Dendritic cell treated with granulocyte-macrophage colony-stimulating factor and Interleukin-4, amounts not matched to agents 40 ng/mL and 50 ng/mL, for 4 days (primary cell): ENCODE measurements around the gene PALM.

ENCODE experiments used
- H3K27ac Mint-ChIP-seq: one replicate; pipeline ENCODE4 v1.8.0; 2022; ENCODE audit warnings: mild to moderate bottlenecking, mixed read lengths
- H3K27me3 Mint-ChIP-seq: one replicate; pipeline ENCODE4 v1.8.0; 2022; ENCODE audit warnings: mild to moderate bottlenecking, mixed read lengths
- H3K36me3 Mint-ChIP-seq: one replicate; pipeline ENCODE4 v1.8.0; 2022; ENCODE audit warnings: low read depth, mixed read lengths
- H3K4me1 Mint-ChIP-seq: one replicate; pipeline ENCODE4 v1.8.0; 2022; ENCODE audit warnings: low read depth, mixed read lengths
- H3K4me3 Mint-ChIP-seq: one replicate; pipeline ENCODE4 v1.8.0; 2022; ENCODE audit warnings: mild to moderate bottlenecking, moderate library complexity, mixed read lengths
- H3K9me3 Mint-ChIP-seq: one replicate; pipeline ENCODE4 v1.8.0; 2022; ENCODE audit warnings: mixed read lengths
- intact Hi-C: fragments of 100-400 bp; cut with micrococcal nuclease; formaldehyde crosslinking; loops from one replicate; pipeline ENCODE4 v1.15.0; 2022

PALM gene

DNA sequence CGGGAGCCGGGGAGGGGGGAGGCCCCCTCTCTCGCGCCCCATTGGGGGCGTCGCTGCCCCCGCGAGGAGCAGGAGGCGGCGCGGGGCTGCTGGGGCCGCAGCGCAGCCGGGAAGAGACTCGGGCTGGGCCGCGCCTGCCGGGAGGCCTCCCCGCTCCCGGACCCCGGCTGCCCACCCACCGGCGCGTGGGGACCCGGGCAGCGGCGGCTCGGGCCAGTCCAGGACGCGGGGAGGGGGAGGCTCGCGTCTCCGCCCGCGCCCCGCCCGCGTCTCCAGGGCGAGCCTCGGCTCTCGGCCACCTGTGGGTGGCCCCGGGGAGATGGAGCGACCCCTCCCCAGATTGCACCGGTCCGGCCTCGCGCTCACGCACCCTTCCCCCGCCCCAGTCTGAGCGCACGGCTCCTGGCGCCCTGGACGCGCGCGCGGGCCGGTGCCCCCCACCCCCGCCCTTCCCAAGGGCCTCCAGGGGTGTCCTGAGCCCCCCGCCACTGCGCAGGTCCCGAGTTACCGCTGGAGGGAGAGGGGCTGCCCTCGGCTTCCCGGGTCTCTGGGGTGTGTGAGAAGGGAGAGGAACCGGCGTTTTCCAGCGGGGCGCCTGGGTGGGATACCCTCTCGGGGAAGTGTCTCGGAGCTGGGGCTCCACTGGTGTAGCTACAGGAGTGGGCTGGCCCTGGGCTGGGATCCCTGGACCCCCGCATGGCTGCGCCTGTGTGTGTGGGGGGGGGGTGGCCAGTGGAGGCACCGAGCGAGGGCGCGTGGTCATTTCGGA, 645 bp downstream of the PALM start:
- intact Hi-C loops = no loop called here
- Mint-ChIP-seq H3K4me1 (peaks cover 6% of the 10 kb centered on the region), H3K27ac (no peak overlapping the region), H3K4me3 (peak overlapping the region; percentile 39), H3K36me3 (no peaks in the 10 kb centered on the region), H3K9me3 (no peaks in the 10 kb centered on the region), H3K27me3 (peaks cover 58% of the 10 kb centered on the region)

DNA sequence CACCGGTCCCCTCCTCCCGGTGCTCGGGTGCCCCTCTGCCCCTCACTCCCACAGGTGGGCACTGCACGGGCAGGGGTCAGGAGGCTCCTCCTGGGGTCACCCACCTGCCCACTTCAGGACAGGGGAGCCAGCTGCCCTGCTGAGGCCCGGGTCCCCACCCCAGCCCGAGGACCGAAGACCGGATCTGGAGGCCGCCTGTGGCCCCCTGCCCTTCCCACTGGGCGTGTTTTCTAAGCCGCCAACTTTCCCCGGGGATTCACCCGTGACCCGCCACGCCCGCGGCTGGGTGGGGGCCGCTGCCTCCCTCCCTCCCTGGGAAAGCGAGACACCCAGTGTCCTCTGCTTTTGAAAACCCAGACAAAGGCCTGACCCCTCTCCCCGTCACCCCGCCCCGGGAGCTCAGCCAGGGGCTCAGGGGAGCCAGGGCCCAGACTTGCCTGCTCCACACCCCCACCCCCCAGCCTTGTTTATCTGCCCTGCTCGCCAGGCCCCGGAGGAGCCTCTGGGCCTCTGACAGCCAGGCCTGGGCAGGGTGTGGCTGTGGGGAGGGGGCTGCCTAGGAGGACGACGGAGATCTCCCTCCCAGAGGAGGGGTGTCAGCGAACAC, 1.3 kb downstream of the PALM start:
- peaks cover 5% of the 10 kb centered on the region for H3K4me1 Mint-ChIP-seq
- H3K36me3 Mint-ChIP-seq = no peaks in the 10 kb centered on the region
- peaks cover 58% of the 10 kb centered on the region for H3K27me3 Mint-ChIP-seq
- H3K4me3 Mint-ChIP-seq = no peak overlapping the region
- peaks cover 1% of the 10 kb centered on the region for H3K9me3 Mint-ChIP-seq
- no peak overlapping the region for H3K27ac Mint-ChIP-seq
- intact Hi-C loops = no loop called here

DNA sequence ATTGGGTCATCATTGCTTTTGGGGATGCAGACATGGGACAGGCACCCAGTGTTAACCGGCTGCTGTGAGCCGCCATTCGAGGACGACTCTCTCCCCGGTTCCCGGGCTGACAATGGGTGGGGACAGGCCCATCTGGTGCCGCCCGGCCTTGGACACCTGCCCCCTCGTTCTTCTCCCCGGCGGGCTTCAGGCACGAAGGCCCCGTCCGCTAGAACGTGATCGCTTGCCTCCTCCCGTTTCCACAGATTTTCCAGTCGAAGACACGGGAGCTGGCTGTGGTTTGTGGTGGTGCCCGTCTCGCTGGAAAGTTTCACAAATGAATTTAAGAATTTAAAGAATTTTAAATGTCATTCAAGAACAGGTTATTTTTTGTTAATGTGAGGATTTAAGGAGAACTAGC, 2.0 kb downstream of the PALM start:
- Mint-ChIP-seq H3K36me3 (peaks cover 6% of the 10 kb centered on the region), H3K27ac (no peak overlapping the region), H3K4me1 (peaks cover 5% of the 10 kb centered on the region), H3K27me3 (peaks cover 60% of the 10 kb centered on the region), H3K4me3 (no peak overlapping the region), H3K9me3 (peaks cover 8% of the 10 kb centered on the region)
- intact Hi-C loops = no loop called here

DNA sequence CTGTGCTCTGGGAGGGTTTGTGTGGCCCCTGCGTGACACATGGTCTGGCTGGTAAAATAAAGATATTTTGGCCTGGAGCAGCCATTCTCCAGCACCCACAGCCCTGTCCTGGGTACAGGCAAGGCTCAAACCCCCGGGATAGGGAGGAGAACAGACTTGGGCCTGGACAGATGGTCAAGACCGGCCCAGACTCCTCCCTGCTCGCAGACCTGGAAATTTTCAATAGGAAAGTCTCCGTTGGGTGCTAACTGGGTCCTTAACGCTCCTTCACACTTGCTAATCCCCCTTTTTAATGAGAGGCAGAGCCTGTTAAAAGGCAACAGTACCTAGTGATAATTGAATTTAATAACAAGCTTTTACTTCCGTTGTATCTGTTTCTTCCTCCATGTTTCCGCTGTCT, 2.5 kb downstream of the PALM start:
- Mint-ChIP-seq H3K4me3 (no peak overlapping the region), H3K27ac (no peak overlapping the region), H3K4me1 (peaks cover 5% of the 10 kb centered on the region), H3K9me3 (peaks cover 10% of the 10 kb centered on the region), H3K27me3 (peaks cover 60% of the 10 kb centered on the region), H3K36me3 (peaks cover 6% of the 10 kb centered on the region)
- intact Hi-C loops = no loop called here

DNA sequence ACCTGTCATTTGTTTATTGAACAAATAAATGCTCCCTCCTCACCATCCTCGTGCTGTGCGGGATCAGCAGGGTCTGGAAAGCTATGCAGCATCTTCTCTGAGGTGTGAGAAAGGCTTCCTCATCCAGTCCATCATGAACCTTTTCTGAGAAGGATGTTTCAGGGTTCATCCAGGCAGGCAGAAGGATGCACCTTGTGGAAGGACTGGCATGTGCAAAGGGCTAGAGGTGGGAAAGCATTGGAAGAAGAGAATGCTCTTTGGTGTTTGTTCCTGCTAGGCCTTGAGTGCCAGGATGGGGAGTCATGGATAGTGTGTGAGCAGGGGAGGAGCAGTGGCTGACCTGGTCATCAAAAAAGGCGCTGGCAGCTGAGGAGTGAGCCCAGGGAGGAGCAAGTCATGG, 6.6 kb downstream of the PALM start:
- peaks cover 6% of the 10 kb centered on the region for H3K36me3 Mint-ChIP-seq
- peaks cover 4% of the 10 kb centered on the region for H3K4me1 Mint-ChIP-seq
- H3K27ac Mint-ChIP-seq = no peak overlapping the region
- peaks cover 56% of the 10 kb centered on the region for H3K27me3 Mint-ChIP-seq
- peaks cover 10% of the 10 kb centered on the region for H3K9me3 Mint-ChIP-seq
- intact Hi-C loops = no loop called here
- no peak overlapping the region for H3K4me3 Mint-ChIP-seq

DNA sequence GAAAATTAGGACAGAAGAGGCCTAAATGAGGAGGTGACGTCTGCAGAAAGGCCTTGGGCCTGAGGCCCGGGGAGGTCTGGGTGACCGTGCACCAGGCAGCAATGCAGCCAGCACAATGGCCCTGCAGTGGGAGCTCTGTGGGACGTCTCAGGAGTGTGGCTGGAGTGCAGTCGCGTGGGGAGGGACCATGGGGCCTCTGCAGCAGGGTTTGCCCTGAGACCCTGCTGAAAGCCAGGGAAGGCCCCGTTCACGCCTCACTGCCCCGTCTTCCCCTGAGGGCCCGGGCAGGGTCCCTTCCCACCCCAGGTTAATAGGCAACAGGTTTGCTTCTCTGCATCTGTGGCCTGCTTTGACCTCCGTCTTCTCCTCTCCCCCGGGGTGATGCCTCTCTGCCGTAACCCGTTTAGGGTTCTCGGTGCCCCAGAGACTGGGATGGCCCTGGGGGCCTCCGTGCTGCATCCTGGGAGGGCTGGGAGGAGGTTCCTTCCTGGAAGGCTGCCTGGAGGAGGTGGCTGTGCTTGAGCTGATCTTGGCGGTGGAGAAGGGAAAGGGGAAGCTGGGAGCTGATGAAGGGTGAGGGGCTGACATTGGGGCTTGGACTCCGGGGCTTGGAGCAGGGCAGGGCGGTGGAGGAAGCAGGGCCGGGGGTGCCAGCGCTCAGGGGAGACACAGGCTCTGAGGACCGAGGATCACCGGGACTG, 9.7 kb downstream of the PALM start:
- Mint-ChIP-seq H3K36me3 (peaks cover 6% of the 10 kb centered on the region), H3K4me1 (peaks cover 14% of the 10 kb centered on the region), H3K4me3 (peak overlapping the region; percentile 10), H3K27ac (no peak overlapping the region), H3K9me3 (peaks cover 10% of the 10 kb centered on the region), H3K27me3 (peaks cover 51% of the 10 kb centered on the region)
- intact Hi-C loops = no loop called here

DNA sequence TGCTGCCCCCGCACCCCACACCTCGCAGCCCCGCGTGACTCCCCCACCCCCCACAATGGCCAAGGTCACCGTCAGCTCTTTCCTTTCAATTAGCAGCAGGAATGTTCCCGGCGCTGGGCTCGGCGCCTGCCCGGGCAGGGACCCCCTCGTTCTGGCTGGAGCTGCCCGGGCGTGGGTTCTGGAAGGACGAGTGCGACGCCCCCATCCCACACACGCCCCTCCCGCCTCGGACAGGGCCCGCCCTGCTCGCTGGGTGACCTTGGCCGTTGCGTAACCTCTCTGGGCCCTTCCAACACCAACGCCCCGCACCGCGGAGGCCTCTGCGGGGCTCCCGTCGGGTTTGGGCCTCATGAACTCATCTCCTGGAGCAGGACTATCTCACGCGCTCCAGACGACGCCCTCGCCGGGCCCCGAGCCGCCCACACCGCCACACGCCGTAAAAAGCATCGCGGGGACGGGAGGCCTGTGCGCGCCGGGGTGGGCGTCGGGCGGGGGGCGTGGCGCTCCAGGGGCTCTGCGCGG, 10.3 kb downstream of the PALM start:
- peaks cover 52% of the 10 kb centered on the region for H3K27me3 Mint-ChIP-seq
- peaks cover 6% of the 10 kb centered on the region for H3K36me3 Mint-ChIP-seq
- H3K4me1 Mint-ChIP-seq = peaks cover 14% of the 10 kb centered on the region
- peaks cover 10% of the 10 kb centered on the region for H3K9me3 Mint-ChIP-seq
- intact Hi-C loops = no loop called here
- no peak overlapping the region for H3K27ac Mint-ChIP-seq
- H3K4me3 Mint-ChIP-seq = no peak overlapping the region

DNA sequence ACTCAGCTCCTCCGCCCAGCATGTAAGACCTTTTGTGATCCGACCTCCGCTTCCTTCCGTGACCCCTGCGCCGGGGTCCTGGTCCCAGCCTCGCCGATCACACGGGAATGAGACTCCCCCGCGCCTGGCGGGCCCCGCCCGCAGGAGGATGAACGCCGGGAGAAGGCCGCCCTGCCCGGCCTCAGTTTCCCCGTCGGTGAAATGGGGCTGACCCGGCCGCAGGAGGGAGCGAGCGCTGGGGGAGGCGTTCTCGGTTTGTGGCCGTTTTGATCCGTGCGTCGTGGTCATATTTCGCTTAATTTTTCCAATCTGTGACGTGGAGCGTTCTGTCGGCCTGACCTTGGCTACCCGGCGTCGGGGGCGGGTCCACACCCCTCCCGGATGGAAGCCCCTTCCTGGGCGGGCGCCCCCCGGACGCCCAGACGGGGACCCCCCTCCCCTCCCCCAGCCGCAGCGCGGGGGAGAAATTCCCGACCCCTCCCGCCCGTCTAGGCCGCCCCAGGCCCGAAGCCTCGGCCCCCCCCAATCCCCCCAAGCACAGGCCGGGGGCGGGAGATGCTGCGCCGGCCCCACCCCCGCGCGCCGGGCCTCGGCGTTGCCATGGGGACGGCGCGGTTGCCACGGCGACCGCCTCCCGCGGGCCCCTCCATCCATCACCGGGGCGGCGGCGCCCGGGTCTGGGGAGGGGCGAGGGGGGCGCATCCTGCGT, 11.1 kb downstream of the PALM start:
- H3K9me3 Mint-ChIP-seq = peaks cover 10% of the 10 kb centered on the region
- intact Hi-C loops = no loop called here
- no peak overlapping the region for H3K27ac Mint-ChIP-seq
- H3K36me3 Mint-ChIP-seq = peaks cover 6% of the 10 kb centered on the region
- no peak overlapping the region for H3K4me3 Mint-ChIP-seq
- peaks cover 14% of the 10 kb centered on the region for H3K4me1 Mint-ChIP-seq
- peaks cover 53% of the 10 kb centered on the region for H3K27me3 Mint-ChIP-seq

DNA sequence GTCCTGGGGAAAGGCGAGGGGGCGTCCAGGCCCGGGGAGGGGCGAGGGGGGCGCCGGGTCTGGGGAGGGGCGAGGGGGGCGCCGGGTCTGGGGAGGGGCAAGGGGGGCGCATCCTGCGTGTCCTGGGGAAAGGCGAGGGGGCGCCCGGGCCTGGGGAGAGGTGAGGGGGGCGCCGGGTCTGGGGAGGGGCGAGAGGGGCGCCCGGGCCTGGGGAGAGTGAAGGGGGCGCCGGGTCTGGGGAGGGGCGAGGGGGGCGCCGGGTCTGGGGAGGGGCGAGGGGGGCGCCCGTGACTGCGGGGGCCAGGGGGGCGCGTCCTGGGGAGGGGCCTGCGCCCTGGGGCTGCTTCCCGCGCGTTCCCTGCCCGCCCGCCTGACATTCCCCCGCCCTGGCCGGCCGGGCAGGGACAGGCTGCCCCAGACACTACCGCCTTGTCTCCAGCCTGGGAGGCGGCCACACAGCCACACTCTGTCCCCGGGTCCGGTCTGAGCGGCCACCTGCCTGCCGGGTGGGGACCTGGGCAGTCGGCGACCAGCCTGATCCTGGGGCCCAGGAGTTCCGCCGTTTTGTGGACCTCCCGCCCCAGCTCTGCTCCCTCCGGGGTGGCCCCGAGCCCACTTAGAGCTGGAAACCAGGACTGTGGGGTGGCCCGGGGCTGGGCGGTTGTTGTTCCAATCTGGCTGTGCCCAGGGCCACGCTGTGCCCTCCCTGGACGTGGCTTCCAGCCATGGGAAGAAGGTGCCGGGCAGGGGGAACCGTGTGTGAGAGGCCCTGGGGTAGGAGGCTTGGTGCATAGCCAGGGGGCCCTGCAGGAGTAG, 11.8 kb downstream of the PALM start:
- Mint-ChIP-seq H3K9me3 (peaks cover 4% of the 10 kb centered on the region), H3K27me3 (peaks cover 50% of the 10 kb centered on the region), H3K4me1 (peaks cover 14% of the 10 kb centered on the region), H3K27ac (no peak overlapping the region), H3K36me3 (peaks cover 1% of the 10 kb centered on the region), H3K4me3 (no peak overlapping the region)
- intact Hi-C loops = no loop called here

DNA sequence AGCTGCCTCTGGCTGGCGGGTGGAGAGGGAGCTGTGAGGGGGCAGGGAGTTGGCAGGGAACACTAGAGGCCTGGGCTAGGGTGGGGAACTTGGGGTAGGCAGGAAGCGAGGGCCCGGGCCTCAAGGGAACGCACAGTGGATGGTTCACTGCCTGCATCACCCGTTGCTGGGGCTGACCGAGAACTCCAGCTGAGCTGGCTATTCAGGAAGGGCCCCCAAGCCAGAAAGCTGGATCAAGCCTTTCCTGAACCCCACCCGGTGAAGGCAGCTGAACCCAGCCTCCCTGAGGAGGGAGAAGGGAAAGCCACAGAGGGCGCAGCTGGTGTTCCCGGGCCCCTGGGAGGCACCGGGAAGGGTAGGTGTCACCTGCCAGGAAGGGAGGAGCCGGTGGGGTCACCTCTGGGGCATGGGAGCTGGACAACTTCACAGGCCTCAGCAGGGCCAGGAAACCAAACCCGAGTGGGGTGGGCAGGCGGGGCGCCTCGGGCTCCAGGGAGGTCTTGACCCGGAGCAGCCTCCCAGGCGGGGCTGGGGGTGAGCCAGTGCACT, 13.9 kb downstream of the PALM start:
- Mint-ChIP-seq H3K4me1 (peaks cover 15% of the 10 kb centered on the region), H3K27me3 (peaks cover 60% of the 10 kb centered on the region), H3K36me3 (no peaks in the 10 kb centered on the region), H3K27ac (no peak overlapping the region), H3K9me3 (no peaks in the 10 kb centered on the region), H3K4me3 (no peak overlapping the region)
- intact Hi-C loops = no loop called here

DNA sequence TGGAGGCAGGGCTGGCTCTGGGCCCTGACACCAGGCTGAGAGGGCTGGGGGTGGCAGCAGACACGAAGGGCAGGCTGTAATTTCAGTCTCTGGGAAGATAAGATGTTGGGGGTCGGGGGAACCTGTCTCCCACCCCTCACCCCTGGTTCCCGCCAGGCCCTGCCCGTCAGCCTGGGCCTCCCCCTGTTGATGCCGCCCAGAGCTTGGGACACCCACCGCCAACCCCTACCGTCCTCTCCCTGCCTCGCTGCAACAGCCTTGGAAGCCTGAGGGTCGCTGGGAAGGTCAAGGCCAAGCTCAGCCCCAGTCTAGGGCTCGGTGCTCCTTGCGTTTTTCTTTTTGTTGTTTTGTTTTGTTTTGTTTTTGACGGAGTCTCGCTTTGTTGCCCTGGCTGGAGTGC, 14.5 kb downstream of the PALM start:
- intact Hi-C loops = no loop called here
- H3K36me3 Mint-ChIP-seq = no peaks in the 10 kb centered on the region
- no peak overlapping the region for H3K27ac Mint-ChIP-seq
- H3K4me1 Mint-ChIP-seq = peaks cover 20% of the 10 kb centered on the region
- no peak overlapping the region for H3K4me3 Mint-ChIP-seq
- H3K9me3 Mint-ChIP-seq = no peaks in the 10 kb centered on the region
- H3K27me3 Mint-ChIP-seq = peaks cover 61% of the 10 kb centered on the region

DNA sequence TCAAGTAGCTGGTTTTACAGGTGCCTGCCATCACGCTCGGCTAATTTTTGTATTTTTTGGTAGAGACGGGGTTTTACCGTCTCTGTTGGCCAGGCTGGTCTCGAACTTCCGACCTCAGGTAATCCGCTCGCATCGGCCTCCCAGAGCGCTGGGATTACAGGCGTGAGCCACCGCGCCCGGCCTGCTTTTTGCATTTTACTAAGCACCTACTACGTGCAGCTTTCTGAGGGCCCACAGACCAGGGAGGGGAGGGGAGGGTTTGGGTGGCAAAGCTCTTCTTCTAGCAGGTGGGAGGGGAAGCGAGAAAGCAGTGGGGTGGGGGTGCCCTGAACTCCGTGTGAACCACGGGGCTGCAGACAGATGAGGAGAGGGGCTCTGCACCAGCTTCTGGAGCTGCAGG, 15.0 kb downstream of the PALM start:
- Mint-ChIP-seq H3K27ac (no peak overlapping the region), H3K4me3 (no peak overlapping the region), H3K36me3 (no peaks in the 10 kb centered on the region), H3K27me3 (peaks cover 58% of the 10 kb centered on the region), H3K4me1 (peaks cover 20% of the 10 kb centered on the region), H3K9me3 (no peaks in the 10 kb centered on the region)
- intact Hi-C loops = no loop called here

DNA sequence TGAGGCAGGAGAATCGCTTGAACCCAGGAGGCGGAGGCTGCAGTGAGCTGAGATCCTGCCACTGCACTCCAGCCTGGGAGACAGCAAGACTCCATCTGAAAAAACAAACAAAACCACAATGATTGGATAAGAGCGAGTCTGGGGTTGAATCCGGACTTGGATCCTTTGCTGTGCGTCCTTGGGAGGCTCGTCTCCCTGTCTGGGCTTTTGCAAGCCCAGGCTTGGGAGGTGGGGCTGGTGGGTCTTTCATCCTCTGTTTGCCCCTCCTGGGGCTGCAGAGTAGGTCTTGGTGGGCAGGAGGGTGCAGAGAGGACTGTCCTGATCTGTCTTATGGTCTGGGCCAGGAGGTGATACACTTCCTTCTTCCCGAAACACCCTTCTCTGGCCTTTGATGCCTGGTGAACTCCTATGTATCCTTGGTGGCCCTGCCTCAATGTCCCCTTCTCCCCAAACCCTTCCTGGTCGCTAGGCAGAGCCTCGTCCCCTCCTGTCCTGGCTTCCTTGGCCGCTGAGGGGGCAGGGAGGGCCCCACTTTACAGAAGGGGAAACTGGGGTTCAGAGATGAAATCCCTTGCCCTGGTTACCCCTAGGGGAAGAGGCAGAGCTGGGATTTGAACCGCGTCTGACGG, 16.8 kb downstream of the PALM start:
- intact Hi-C loops = no loop called here
- Mint-ChIP-seq H3K4me3 (no peak overlapping the region), H3K4me1 (peaks cover 16% of the 10 kb centered on the region), H3K9me3 (no peaks in the 10 kb centered on the region), H3K27me3 (peaks cover 47% of the 10 kb centered on the region), H3K27ac (no peak overlapping the region), H3K36me3 (no peaks in the 10 kb centered on the region)
